IPS DF 6.9 (cell line): Measurements from ENCODE around the gene CAPN6.

Experiments
- DNase-seq: peaks from one replicate; pipeline ENCODE4 v3.0.0-alpha.2; 2013; ENCODE audit warnings: low read depth, low spot score
- H3K27ac ChIP-seq: one replicate; pipeline ENCODE4 v1.5.1; 2013; ENCODE audit warnings: low read length, control low read depth
- H3K27me3 ChIP-seq: 2 replicates; pipeline ENCODE4 v1.6.1; 2013; ENCODE audit warnings: mild to moderate bottlenecking, low read length; ENCODE audit not compliant: control insufficient read depth, insufficient read depth
- H3K36me3 ChIP-seq: 2 replicates; pipeline ENCODE4 v1.6.1; 2013; ENCODE audit warnings: low read length; ENCODE audit not compliant: control insufficient read depth, insufficient read depth
- H3K4me1 ChIP-seq: 2 replicates; pipeline ENCODE4 v1.6.1; 2013; ENCODE audit warnings: low read length; ENCODE audit not compliant: control insufficient read depth, insufficient read depth
- H3K4me3 ChIP-seq: 2 replicates; pipeline ENCODE4 v1.5.1; 2013; ENCODE audit warnings: mild to moderate bottlenecking, low read length
- H3K9me3 ChIP-seq: 2 replicates; pipeline ENCODE4 v1.6.1; 2013; ENCODE audit warnings: low read length, inconsistent platforms; ENCODE audit not compliant: control insufficient read depth, insufficient read depth
- WGBS: extraction: QIAGEN DNeasy Blood & Tissue Kit; methylation state at CpG from one replicate; pipeline ENCODE4 v1.1.7; 2013; ENCODE audit warnings: mixed read lengths, missing lambda C conversion rate; ENCODE audit not compliant: insufficient read length, insufficient coverage; 5-methylcytosine and 5-hydroxymethylcytosine counted together

The CAPN6 gene

GRCh38 chrX:111268506-111268905 lies 1.8 kb downstream of the CAPN6 start:
- Histone ChIP-seq H3K4me3 (no peak overlapping the region), H3K27ac (no peak overlapping the region), H3K27me3 (no peaks in the 10 kb centered on the region), H3K9me3 (no peaks in the 10 kb centered on the region), H3K4me1 (no peaks in the 10 kb centered on the region), H3K36me3 (no peaks in the 10 kb centered on the region)
- DNase-seq: no peak
- WGBS: no CpG with 5 or more reads among the region's 2 CpGs

GRCh38 chrX:111265486-111265885 lies 4.8 kb downstream of the CAPN6 start:
- WGBS: no CpG with 5 or more reads among the region's 2 CpGs
- DNase-seq: no peak
- Histone ChIP-seq H3K27me3 (no peaks in the 10 kb centered on the region), H3K4me3 (no peak overlapping the region), H3K36me3 (no peaks in the 10 kb centered on the region), H3K9me3 (no peaks in the 10 kb centered on the region), H3K27ac (no peak overlapping the region), H3K4me1 (no peaks in the 10 kb centered on the region)

DNA sequence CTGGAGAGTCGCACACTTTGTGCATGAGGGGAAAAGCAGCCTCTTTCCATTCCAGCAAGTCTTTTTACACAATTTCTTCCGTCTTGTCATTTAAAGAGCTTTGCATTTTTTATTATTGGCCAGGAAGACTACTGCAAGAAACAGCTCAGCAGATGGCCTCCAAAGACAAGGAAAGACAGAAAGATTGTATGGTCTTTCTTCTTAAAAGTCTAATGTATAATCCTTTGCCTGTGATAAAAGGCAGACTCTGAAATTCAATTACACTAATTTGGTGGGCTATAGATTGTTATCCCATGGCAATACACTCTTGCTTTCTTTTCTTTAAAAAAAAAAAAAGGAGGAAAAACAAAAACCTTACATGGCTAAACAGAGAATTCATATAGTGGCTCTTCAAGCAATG lies 5.9 kb downstream of the CAPN6 start:
- no CpG with 5 or more reads among the region's 2 CpGs for WGBS
- H3K9me3 ChIP-seq: no peaks in the 10 kb centered on the region

DNA sequence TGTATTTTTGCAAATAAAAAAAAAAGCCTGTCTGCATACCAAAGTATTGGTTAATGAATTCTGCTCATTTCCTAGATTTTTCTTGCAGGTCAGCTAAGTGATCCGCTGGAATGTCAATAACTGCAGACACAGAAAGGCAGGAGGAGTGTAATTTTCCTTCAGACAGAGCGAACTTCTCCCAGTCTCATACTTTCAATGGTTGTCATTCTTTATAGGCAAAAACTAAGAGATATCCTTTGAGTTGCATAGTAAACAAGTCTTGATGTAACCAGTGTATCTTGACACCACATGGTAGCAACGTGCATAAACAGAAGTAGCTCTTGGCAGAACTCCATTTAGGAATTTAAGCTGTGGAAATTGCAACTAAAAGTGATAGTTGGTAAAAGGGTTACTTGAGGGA lies 8.2 kb downstream of the CAPN6 start:
- no peaks in the 10 kb centered on the region for H3K9me3 ChIP-seq
- DNase-seq: no peak
- no peaks in the 10 kb centered on the region for H3K4me1 ChIP-seq
- H3K36me3 ChIP-seq: no peaks in the 10 kb centered on the region
- no peak overlapping the region for H3K27ac ChIP-seq
- WGBS: no CpG with 5 or more reads among the region's 3 CpGs
- no peaks in the 10 kb centered on the region for H3K27me3 ChIP-seq
- H3K4me3 ChIP-seq: no peak overlapping the region

More for the DNA sequence above, 5.9 kb downstream of the CAPN6 start:
- no peaks in the 10 kb centered on the region for H3K36me3 ChIP-seq
- H3K4me3 ChIP-seq: no peak overlapping the region
- H3K27me3 ChIP-seq: no peaks in the 10 kb centered on the region
- H3K4me1 ChIP-seq: no peaks in the 10 kb centered on the region
- no peak overlapping the region for H3K27ac ChIP-seq
- no peak for DNase-seq

DNA sequence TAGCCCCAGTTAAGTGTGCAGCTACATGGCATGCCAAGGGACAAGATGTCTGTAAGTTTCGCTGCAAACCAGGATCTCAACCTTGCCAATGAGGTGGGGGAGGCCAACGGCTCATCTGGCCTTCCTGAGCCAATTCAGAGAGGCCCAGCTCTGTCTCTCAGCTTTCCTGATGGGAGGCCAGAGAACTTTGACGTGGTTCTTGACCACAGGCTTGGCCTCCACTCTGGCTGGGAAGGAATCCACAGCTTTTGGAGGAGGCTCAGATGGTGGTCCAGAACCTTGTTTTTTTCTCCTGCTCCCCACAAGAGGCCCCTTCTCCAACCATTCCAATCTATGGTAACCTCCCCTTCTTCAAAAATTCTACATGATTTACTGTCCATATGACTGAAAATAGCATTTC lies 9.8 kb downstream of the CAPN6 start:
- WGBS: no CpG with 5 or more reads among the region's 3 CpGs
- Histone ChIP-seq H3K27ac (no peak overlapping the region), H3K9me3 (no peaks in the 10 kb centered on the region), H3K4me1 (no peaks in the 10 kb centered on the region), H3K36me3 (no peaks in the 10 kb centered on the region), H3K4me3 (no peak overlapping the region), H3K27me3 (no peaks in the 10 kb centered on the region)
- DNase-seq: no peak

DNA sequence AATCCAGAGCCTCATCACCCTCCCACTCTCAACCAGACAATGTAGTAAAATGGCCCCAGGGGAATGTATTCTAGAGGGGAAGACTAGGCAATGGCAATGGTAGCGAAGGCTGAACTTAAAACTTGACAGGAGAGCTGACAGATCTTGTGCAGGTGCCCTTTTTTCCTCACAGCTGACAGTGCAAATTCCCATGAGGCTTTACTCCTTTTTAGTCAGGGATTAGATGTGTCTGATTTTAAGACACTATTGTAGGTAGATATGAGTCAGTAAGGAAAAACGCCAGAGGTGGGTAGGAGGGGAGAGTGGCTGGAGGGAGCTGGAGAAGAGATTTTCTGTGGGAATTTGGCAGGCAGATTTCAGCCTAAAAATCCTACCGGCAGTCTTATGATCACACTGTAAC lies 10.7 kb downstream of the CAPN6 start:
- H3K9me3 ChIP-seq: no peaks in the 10 kb centered on the region
- no peak overlapping the region for H3K27ac ChIP-seq
- WGBS: no CpG with 5 or more reads among the region's 3 CpGs
- H3K27me3 ChIP-seq: no peaks in the 10 kb centered on the region
- H3K36me3 ChIP-seq: no peaks in the 10 kb centered on the region
- no peak for DNase-seq
- no peaks in the 10 kb centered on the region for H3K4me1 ChIP-seq
- no peak overlapping the region for H3K4me3 ChIP-seq

DNA sequence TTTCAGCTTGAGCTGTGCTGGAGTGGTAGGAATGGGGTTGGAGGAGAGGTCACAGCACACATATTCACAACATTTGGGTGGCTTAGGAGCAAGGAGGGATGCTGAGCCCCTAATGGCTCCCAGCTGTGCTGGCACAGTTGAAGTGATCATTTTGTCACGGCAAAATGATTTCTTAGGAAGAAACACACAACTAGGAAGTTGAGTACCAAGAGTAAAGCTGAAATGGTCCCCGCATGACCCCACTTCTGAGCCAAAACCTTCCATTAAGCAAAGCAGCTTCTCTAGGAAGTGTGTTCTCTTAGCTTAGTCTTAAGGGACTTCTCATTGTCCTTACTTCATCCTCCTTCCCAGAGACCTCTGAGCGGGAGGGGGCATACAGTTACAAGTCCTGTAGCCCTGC lies 12.6 kb downstream of the CAPN6 start:
- Histone ChIP-seq H3K36me3 (no peaks in the 10 kb centered on the region), H3K27me3 (no peaks in the 10 kb centered on the region), H3K27ac (no peak overlapping the region), H3K9me3 (no peaks in the 10 kb centered on the region), H3K4me3 (no peak overlapping the region), H3K4me1 (no peaks in the 10 kb centered on the region)
- no peak for DNase-seq
- WGBS: no CpG with 5 or more reads among the region's 3 CpGs

- no peak for DNase-seq
Measured at GRCh38 chrX:111254896-111255693, 15.2 kb downstream of the CAPN6 start.

DNA sequence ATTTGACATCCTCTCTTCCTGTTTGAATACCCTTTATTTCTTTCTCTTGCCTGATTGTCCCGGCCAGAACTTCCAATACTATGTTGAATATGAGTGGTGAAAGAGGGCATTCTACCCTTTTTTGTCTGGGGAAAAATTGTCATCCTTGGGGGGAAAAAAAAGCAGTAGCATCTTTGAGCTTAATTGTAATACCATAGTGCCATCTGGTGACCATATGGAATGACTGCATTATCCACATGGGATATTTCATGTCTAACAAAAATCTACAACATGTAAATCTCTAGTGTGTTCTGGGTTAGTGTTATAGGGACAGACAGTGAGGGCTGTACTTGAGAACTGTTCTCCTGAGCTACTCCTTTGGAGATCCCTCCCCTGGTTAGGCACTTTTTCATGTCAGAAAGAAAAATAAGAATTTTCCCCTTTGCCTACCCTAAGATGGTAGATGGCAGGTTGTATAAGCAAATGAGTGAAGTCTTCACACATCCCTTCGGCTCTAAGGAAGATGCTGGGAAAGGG lies 26.0 kb downstream of the CAPN6 start:
- no peak overlapping the region for H3K4me3 ChIP-seq
- no peak for DNase-seq
- WGBS: no CpG with 5 or more reads among the region's 2 CpGs
- H3K9me3 ChIP-seq: no peaks in the 10 kb centered on the region
- no peaks in the 10 kb centered on the region for H3K27me3 ChIP-seq
- H3K4me1 ChIP-seq: no peaks in the 10 kb centered on the region
- no peak overlapping the region for H3K27ac ChIP-seq
- no peaks in the 10 kb centered on the region for H3K36me3 ChIP-seq

More at GRCh38 chrX:111254896-111255693, 15.2 kb downstream of the CAPN6 start:
- H3K27me3 ChIP-seq: no peaks in the 10 kb centered on the region
- no peaks in the 10 kb centered on the region for H3K36me3 ChIP-seq
- no CpG with 5 or more reads among the region's 7 CpGs for WGBS
- H3K4me3 ChIP-seq: no peak overlapping the region
- no peaks in the 10 kb centered on the region for H3K9me3 ChIP-seq
- H3K4me1 ChIP-seq: no peaks in the 10 kb centered on the region
- H3K27ac ChIP-seq: no peak overlapping the region

- H3K4me1 ChIP-seq: no peaks in the 10 kb centered on the region
- H3K27ac ChIP-seq: no peak overlapping the region
- H3K27me3 ChIP-seq: no peaks in the 10 kb centered on the region
- no peaks in the 10 kb centered on the region for H3K9me3 ChIP-seq
- no peaks in the 10 kb centered on the region for H3K36me3 ChIP-seq
- WGBS: no CpG with 5 or more reads among the region's 6 CpGs
- DNase-seq: no peak
- H3K4me3 ChIP-seq: no peak overlapping the region
Measured at GRCh38 chrX:111216293-111216801, 53.9 kb downstream of the CAPN6 start.

DNA sequence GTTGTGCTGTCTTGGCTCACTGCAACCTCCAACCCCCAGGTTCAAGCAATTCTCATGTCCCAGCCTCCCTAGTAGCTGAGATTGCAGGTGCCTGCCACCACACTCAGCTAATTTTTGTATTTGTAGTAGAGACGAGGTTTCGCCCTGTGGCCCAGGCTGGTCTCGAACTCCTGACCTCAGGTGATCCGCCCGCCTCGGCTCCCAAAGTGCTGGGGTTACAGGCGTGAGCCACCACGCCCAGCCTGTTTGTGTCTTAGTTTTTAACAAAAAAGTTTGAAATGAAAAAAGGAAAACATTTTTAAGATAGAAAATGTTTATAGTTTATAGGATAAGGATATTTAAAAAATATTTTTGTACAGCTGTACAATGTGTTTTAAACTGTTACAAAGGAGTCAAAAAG lies 62.4 kb downstream of the CAPN6 start:
- Histone ChIP-seq H3K27me3 (no peaks in the 10 kb centered on the region), H3K4me1 (no peaks in the 10 kb centered on the region), H3K27ac (no peak overlapping the region), H3K4me3 (no peak overlapping the region), H3K36me3 (no peaks in the 10 kb centered on the region), H3K9me3 (no peaks in the 10 kb centered on the region)
- DNase-seq: no peak
- no CpG with 5 or more reads among the region's 8 CpGs for WGBS
